ENCODE data around the gene OR7A5. TPM values are rescaled to one million over a fixed set of nuclear protein-coding genes. Genes with fewer than 3 reads are reported as not detected.

OR7A5 gene
- total and polyA plus RNA-seq, 2 of the 8 experiments (the other 6 are each of a cell fraction or from before 2014, with no cell fraction given), result not detected

- TF ChIP-seq, protein P1, sequence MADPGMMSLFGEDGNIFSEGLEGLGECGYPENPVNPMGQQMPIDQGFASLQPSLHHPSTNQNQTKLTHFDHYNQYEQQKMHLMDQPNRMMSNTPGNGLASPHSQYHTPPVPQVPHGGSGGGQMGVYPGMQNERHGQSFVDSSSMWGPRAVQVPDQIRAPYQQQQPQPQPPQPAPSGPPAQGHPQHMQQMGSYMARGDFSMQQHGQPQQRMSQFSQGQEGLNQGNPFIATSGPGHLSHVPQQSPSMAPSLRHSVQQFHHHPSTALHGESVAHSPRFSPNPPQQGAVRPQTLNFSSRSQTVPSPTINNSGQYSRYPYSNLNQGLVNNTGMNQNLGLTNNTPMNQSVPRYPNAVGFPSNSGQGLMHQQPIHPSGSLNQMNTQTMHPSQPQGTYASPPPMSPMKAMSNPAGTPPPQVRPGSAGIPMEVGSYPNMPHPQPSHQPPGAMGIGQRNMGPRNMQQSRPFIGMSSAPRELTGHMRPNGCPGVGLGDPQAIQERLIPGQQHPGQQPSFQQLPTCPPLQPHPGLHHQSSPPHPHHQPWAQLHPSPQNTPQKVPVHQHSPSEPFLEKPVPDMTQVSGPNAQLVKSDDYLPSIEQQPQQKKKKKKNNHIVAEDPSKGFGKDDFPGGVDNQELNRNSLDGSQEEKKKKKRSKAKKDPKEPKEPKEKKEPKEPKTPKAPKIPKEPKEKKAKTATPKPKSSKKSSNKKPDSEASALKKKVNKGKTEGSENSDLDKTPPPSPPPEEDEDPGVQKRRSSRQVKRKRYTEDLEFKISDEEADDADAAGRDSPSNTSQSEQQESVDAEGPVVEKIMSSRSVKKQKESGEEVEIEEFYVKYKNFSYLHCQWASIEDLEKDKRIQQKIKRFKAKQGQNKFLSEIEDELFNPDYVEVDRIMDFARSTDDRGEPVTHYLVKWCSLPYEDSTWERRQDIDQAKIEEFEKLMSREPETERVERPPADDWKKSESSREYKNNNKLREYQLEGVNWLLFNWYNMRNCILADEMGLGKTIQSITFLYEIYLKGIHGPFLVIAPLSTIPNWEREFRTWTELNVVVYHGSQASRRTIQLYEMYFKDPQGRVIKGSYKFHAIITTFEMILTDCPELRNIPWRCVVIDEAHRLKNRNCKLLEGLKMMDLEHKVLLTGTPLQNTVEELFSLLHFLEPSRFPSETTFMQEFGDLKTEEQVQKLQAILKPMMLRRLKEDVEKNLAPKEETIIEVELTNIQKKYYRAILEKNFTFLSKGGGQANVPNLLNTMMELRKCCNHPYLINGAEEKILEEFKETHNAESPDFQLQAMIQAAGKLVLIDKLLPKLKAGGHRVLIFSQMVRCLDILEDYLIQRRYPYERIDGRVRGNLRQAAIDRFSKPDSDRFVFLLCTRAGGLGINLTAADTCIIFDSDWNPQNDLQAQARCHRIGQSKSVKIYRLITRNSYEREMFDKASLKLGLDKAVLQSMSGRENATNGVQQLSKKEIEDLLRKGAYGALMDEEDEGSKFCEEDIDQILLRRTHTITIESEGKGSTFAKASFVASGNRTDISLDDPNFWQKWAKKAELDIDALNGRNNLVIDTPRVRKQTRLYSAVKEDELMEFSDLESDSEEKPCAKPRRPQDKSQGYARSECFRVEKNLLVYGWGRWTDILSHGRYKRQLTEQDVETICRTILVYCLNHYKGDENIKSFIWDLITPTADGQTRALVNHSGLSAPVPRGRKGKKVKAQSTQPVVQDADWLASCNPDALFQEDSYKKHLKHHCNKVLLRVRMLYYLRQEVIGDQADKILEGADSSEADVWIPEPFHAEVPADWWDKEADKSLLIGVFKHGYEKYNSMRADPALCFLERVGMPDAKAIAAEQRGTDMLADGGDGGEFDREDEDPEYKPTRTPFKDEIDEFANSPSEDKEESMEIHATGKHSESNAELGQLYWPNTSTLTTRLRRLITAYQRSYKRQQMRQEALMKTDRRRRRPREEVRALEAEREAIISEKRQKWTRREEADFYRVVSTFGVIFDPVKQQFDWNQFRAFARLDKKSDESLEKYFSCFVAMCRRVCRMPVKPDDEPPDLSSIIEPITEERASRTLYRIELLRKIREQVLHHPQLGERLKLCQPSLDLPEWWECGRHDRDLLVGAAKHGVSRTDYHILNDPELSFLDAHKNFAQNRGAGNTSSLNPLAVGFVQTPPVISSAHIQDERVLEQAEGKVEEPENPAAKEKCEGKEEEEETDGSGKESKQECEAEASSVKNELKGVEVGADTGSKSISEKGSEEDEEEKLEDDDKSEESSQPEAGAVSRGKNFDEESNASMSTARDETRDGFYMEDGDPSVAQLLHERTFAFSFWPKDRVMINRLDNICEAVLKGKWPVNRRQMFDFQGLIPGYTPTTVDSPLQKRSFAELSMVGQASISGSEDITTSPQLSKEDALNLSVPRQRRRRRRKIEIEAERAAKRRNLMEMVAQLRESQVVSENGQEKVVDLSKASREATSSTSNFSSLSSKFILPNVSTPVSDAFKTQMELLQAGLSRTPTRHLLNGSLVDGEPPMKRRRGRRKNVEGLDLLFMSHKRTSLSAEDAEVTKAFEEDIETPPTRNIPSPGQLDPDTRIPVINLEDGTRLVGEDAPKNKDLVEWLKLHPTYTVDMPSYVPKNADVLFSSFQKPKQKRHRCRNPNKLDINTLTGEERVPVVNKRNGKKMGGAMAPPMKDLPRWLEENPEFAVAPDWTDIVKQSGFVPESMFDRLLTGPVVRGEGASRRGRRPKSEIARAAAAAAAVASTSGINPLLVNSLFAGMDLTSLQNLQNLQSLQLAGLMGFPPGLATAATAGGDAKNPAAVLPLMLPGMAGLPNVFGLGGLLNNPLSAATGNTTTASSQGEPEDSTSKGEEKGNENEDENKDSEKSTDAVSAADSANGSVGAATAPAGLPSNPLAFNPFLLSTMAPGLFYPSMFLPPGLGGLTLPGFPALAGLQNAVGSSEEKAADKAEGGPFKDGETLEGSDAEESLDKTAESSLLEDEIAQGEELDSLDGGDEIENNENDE (IDR thresholded peaks at IDR 0.05; ENCODE audit: insufficient replicate concordance, low read length), result no peak
- TF ChIP-seq SIN3A (conservative IDR thresholded peaks at IDR 0.05 in 1 of 2, IDR thresholded peaks at IDR 0.05 in 1 of 2; ENCODE audit: low read depth in 1 of 2, low read length in 2 of 2), result no peak
These were observed 52.2 kb downstream of the OR7A5 start (continued) for GRCh38 chr19:14782626-14783409.
